Neural progenitor cell (in vitro differentiated cells): ENCODE data around the gene CNRIP1. TPM values are rescaled to one million over a fixed set of nuclear protein-coding genes. Genes with fewer than 3 reads are reported as not detected.

Experiments
- DNase-seq: peaks from one replicate; pipeline ENCODE4 v3.0.0-alpha.2; 2016; ENCODE audit warnings: low spot score
- H2AFZ ChIP-seq: fragments of 200-600 bp; sonication (generic); replicated peaks from 2 replicates; pipeline ENCODE4 v1.6.1; 2016; ENCODE audit warnings: antibody characterized with exemption
- H3F3A ChIP-seq: fragments of 200-600 bp; sonication (generic); 2 replicates; pipeline ENCODE4 v1.6.1; 2016; ENCODE audit warnings: antibody characterized with exemption, low read depth
- H3K27ac ChIP-seq: fragments of 200-600 bp; sonication (generic); 2 replicates; pipeline ENCODE4 v1.5.1; 2016; ENCODE audit warnings: mild to moderate bottlenecking
- H3K27me3 ChIP-seq: fragments of 200-600 bp; sonication (generic); 2 replicates; pipeline ENCODE4 v1.6.1; 2016; ENCODE audit warnings: mild to moderate bottlenecking, moderate library complexity
- H3K36me3 ChIP-seq: fragments of 200-600 bp; sonication (generic); 2 replicates; pipeline ENCODE4 v1.5.1; 2016
- H3K4me1 ChIP-seq: fragments of 200-600 bp; sonication (generic); 2 replicates; pipeline ENCODE4 v1.6.1; 2016; ENCODE audit warnings: mixed run types
- H3K4me2 ChIP-seq: fragments of 200-600 bp; sonication (generic); 2 replicates; pipeline ENCODE4 v1.6.1; 2016
- H3K4me3 ChIP-seq: fragments of 200-600 bp; sonication (generic); 2 replicates; pipeline ENCODE4 v1.5.1; 2016
- H3K79me2 ChIP-seq: fragments of 200-600 bp; sonication (generic); 2 replicates; pipeline ENCODE4 v1.6.1; 2016; ENCODE audit warnings: low read depth
- H3K9ac ChIP-seq: fragments of 200-600 bp; sonication (generic); 2 replicates; pipeline ENCODE4 v1.6.1; 2016
- H3K9me3 ChIP-seq: fragments of 200-600 bp; sonication (generic); 2 replicates; pipeline ENCODE4 v1.5.1; 2016; ENCODE audit warnings: low read depth
- H4K20me1 ChIP-seq: fragments of 200-600 bp; sonication (generic); 2 replicates; pipeline ENCODE4 v1.6.1; 2016; ENCODE audit warnings: low read depth
- H3K27ac Mint-ChIP-seq: 3 replicates; pipeline ENCODE4 v1.8.0; 2021; ENCODE audit warnings: mixed read lengths
- H3K27me3 Mint-ChIP-seq: 2 replicates; pipeline ENCODE4 v1.8.0; 2022; ENCODE audit warnings: low read depth, mild to moderate bottlenecking, inconsistent platforms, moderate library complexity, mixed read lengths; ENCODE audit not compliant: insufficient read depth
- H3K36me3 Mint-ChIP-seq: 3 replicates; pipeline ENCODE4 v1.8.0; 2021; ENCODE audit warnings: mixed read lengths
- H3K4me1 Mint-ChIP-seq: 3 replicates; pipeline ENCODE4 v1.8.0; 2021; ENCODE audit warnings: mixed read lengths
- H3K4me3 Mint-ChIP-seq: 3 replicates; pipeline ENCODE4 v1.8.0; 2021; ENCODE audit warnings: mild to moderate bottlenecking, moderate library complexity, mixed read lengths
- H3K9me3 Mint-ChIP-seq: 3 replicates; pipeline ENCODE4 v1.8.0; 2020; ENCODE audit warnings: mixed read lengths
- CTCF ChIP-seq: fragments of 200-600 bp; sonication (generic); IDR thresholded peaks from 2 replicates; pipeline ENCODE4 v1.5.1; 2017; ENCODE audit warnings: antibody characterized with exemption, mild to moderate bottlenecking
- EZH2 ChIP-seq: fragments of 200-600 bp; sonication (generic); IDR thresholded peaks from 2 replicates; pipeline ENCODE4 v1.6.1; 2017; ENCODE audit warnings: antibody characterized with exemption, mild to moderate bottlenecking, moderate library complexity
- EZH2phosphoT487 ChIP-seq: fragments of 200-600 bp; sonication (generic); IDR thresholded peaks from 2 replicates; pipeline ENCODE4 v1.6.1; 2017; ENCODE audit warnings: antibody characterized with exemption
- total RNA-seq: library from RNA; depleted of rRNA; stranded (reverse); fragments of >200 nt; gene quantifications from 2 replicates; pipeline ENCODE4 v1.2.3, GENCODE V29; 2015; ENCODE audit warnings: low replicate concordance

CNRIP1 gene
- total RNA-seq, 1 donor from 2014 or later, result 5.0 TPM

- Histone ChIP-seq H3K4me3 (no peak overlapping the region), H4K20me1 (no peaks in the 10 kb centered on the region), H3K27me3 (no peaks in the 10 kb centered on the region), H3K27ac (no peak overlapping the region), H3K4me1 (no peaks in the 10 kb centered on the region), H3K9me3 (no peaks in the 10 kb centered on the region), H3F3A (no peaks in the 10 kb centered on the region), H3K4me2 (no peak overlapping the region), H3K79me2 (no peaks in the 10 kb centered on the region), H3K36me3 (no peaks in the 10 kb centered on the region), H2AFZ (no peak overlapping the region), H3K9ac (no peak overlapping the region)
- H3K27ac Mint-ChIP-seq, result no peak overlapping the region
- H3K27me3 Mint-ChIP-seq, result no peaks in the 10 kb centered on the region
- no peak for TF ChIP-seq EZH2
- TF ChIP-seq CTCF, result no peak
- TF ChIP-seq EZH2phosphoT487, result no peak
- DNase-seq, result no peak
- H3K4me3 Mint-ChIP-seq, result no peak overlapping the region
- H3K4me1 Mint-ChIP-seq, result peaks cover 12% of the 10 kb centered on the region
- H3K36me3 Mint-ChIP-seq, result no peaks in the 10 kb centered on the region
- no peaks in the 10 kb centered on the region for H3K9me3 Mint-ChIP-seq
Observed at GRCh38 chr2:68290901-68291300, 28.8 kb downstream of the CNRIP1 start.

- no peak overlapping the region for H3K4me2 ChIP-seq
- no peaks in the 10 kb centered on the region for H3K4me1 ChIP-seq
- no peaks in the 10 kb centered on the region for H3K27me3 ChIP-seq
- H3K9ac ChIP-seq, result no peak overlapping the region
- TF ChIP-seq EZH2phosphoT487 (no peak), EZH2 (no peak), CTCF (no peak)
- no peaks in the 10 kb centered on the region for H3K27me3 Mint-ChIP-seq
- H3K27ac ChIP-seq, result no peak overlapping the region
- DNase-seq, result no peak
- no peaks in the 10 kb centered on the region for H3K79me2 ChIP-seq
- no peaks in the 10 kb centered on the region for H4K20me1 ChIP-seq
- H3F3A ChIP-seq, result no peaks in the 10 kb centered on the region
- H2AFZ ChIP-seq, result no peak overlapping the region
- H3K4me3 Mint-ChIP-seq, result no peak overlapping the region
- H3K4me3 ChIP-seq, result no peak overlapping the region
- H3K9me3 Mint-ChIP-seq, result no peaks in the 10 kb centered on the region
- peaks cover 12% of the 10 kb centered on the region for H3K4me1 Mint-ChIP-seq
- H3K9me3 ChIP-seq, result no peaks in the 10 kb centered on the region
- H3K36me3 Mint-ChIP-seq, result no peaks in the 10 kb centered on the region
- H3K27ac Mint-ChIP-seq, result no peak overlapping the region
- no peaks in the 10 kb centered on the region for H3K36me3 ChIP-seq
Observed at GRCh38 chr2:68287580-68288441, 31.9 kb downstream of the CNRIP1 start.

- Mint-ChIP-seq H3K27me3 (no peaks in the 10 kb centered on the region), H3K4me1 (peaks cover 12% of the 10 kb centered on the region), H3K9me3 (no peaks in the 10 kb centered on the region), H3K36me3 (no peaks in the 10 kb centered on the region), H3K4me3 (no peak overlapping the region), H3K27ac (no peak overlapping the region)
- H3K9ac ChIP-seq, result no peak overlapping the region
- H3F3A ChIP-seq, result no peaks in the 10 kb centered on the region
- DNase-seq, result no peak
- no peaks in the 10 kb centered on the region for H3K9me3 ChIP-seq
- no peaks in the 10 kb centered on the region for H3K79me2 ChIP-seq
- no peak overlapping the region for H3K4me2 ChIP-seq
- no peaks in the 10 kb centered on the region for H3K4me1 ChIP-seq
- H2AFZ ChIP-seq, result no peak overlapping the region
- TF ChIP-seq EZH2 (no peak), CTCF (no peak), EZH2phosphoT487 (no peak)
- no peak overlapping the region for H3K4me3 ChIP-seq
- no peaks in the 10 kb centered on the region for H3K36me3 ChIP-seq
- H3K27ac ChIP-seq, result no peak overlapping the region
- no peaks in the 10 kb centered on the region for H4K20me1 ChIP-seq
- H3K27me3 ChIP-seq, result no peaks in the 10 kb centered on the region
Observed at GRCh38 chr2:68284896-68285295, 34.9 kb downstream of the CNRIP1 start.
